RWPE1 (cell line): ENCODE measurements around the gene DCN.

Experiments used
- CTCF ChIA-PET: fragments of 350-600 bp; sonication (Branson Sonifier 250); formaldehyde crosslinking; extraction: SDS; loops from one replicate; lab custom pipeline; 2021; lab: Yijun Ruan, JAX
- POLR2A ChIA-PET: fragments of 400-600 bp; formaldehyde crosslinking; extraction: SDS; loops from one replicate; lab custom pipeline; 2020; ENCODE audit warnings: antibody characterized with exemption; ENCODE audit not compliant: low non-redundant PET; lab: Yijun Ruan, JAX
- DNase-seq: peaks from one replicate; pipeline ENCODE4 v3.0.0; 2012; ENCODE audit warnings: low spot score
- H3K27ac ChIP-seq: fragments of 450-650 bp; 2 replicates; pipeline ENCODE4 v1.5.1; 2017
- CTCF ChIP-seq: fragments of 450-650 bp; conservative IDR thresholded peaks from 2 replicates; pipeline ENCODE4 v1.5.1; 2017; ENCODE audit warnings: low read depth, mild to moderate bottlenecking

Gene DCN

GRCh38 chr12:91183551-91183950, 934 bp upstream of the DCN start:
- DNase-seq, result no peak
- ChIA-PET CTCF (no interaction called here), POLR2A (no interaction called here)
- no peak for TF ChIP-seq CTCF
- H3K27ac ChIP-seq, result no peak overlapping the region

- DNase-seq, result no peak
- no peak for TF ChIP-seq CTCF
- ChIA-PET POLR2A (no interaction called here), CTCF (interaction anchor here (1.0 kb wide), 1 partner anchor 9 kb away, joined by 4 read pairs; no protein-coding TSS in a partner anchor)
- no peak overlapping the region for H3K27ac ChIP-seq
Observed at GRCh38 chr12:91180582-91181395, 1.8 kb downstream of the DCN start.

- no peak overlapping the region for H3K27ac ChIP-seq
Observed at GRCh38 chr12:91179966-91180561, 2.6 kb downstream of the DCN start.

GRCh38 chr12:91179315-91179714, 3.3 kb downstream of the DCN start:
- ChIA-PET POLR2A (no interaction called here), CTCF (no interaction called here)
- no peak overlapping the region for H3K27ac ChIP-seq

More at GRCh38 chr12:91179966-91180561, 2.6 kb downstream of the DCN start:
- TF ChIP-seq CTCF, result no peak
- POLR2A ChIA-PET, result no interaction called here
- CTCF ChIA-PET, result no interaction called here
- DNase-seq, result no peak

GRCh38 chr12:91178781-91179180, 3.8 kb downstream of the DCN start:
- TF ChIP-seq CTCF, result no peak
- ChIA-PET CTCF (interaction anchor here (0.6 kb wide), 1 partner anchor 148 kb away, joined by 3 read pairs; no protein-coding TSS in a partner anchor), POLR2A (no interaction called here)
- no peak for DNase-seq
- no peak overlapping the region for H3K27ac ChIP-seq

More at GRCh38 chr12:91179315-91179714, 3.3 kb downstream of the DCN start:
- no peak for TF ChIP-seq CTCF
- no peak for DNase-seq

GRCh38 chr12:91178139-91178561, 4.5 kb downstream of the DCN start:
- peak; percentile 51 for TF ChIP-seq CTCF
- ChIA-PET CTCF (interaction anchor here (0.6 to 0.7 kb wide), 5 partner anchors 141 to 1465 kb away, joined by 3 to 5 read pairs (median 3); no protein-coding TSS in a partner anchor), POLR2A (no interaction called here)
- DNase-seq, result peak; percentile 10
- H3K27ac ChIP-seq, result no peak overlapping the region
